Measurements from ENCODE around the gene TENM4.

Gene TENM4

GRCh38 chr11:79447038-79447786 is 6.4 kb upstream of the TENM4 start:
- DNase-seq (ENCODE audit: low spot score), result no peak

- DNase-seq (ENCODE audit: low spot score), result no peak
These were observed 4.1 kb upstream of the TENM4 start for GRCh38 chr11:79444923-79445322.

GRCh38 chr11:79441461-79441875 is 638 bp upstream of the TENM4 start:
- DNase-seq (ENCODE audit: low spot score), result peak; percentile 61

GRCh38 chr11:79439886-79440570 is 802 bp downstream of the TENM4 start:
- DNase-seq (ENCODE audit: low spot score), result peak; percentile 34

- DNase-seq (ENCODE audit: low spot score), result peak; percentile 51
These were observed 1.4 kb downstream of the TENM4 start for GRCh38 chr11:79439410-79439885.

GRCh38 chr11:79438631-79439409 is 2.0 kb downstream of the TENM4 start:
- DNase-seq (ENCODE audit: low spot score), result peak; percentile 53

- peak; percentile 74 for DNase-seq (ENCODE audit: low spot score)
These were observed 2.7 kb downstream of the TENM4 start for GRCh38 chr11:79437981-79438630.

GRCh38 chr11:79437278-79437980 is 3.4 kb downstream of the TENM4 start:
- DNase-seq (ENCODE audit: low spot score), result peak; percentile 86

GRCh38 chr11:79436919-79437277 is 3.9 kb downstream of the TENM4 start:
- no peak for DNase-seq (ENCODE audit: low spot score)

GRCh38 chr11:79434283-79434682 is 6.5 kb downstream of the TENM4 start:
- no peak for DNase-seq (ENCODE audit: low spot score)

GRCh38 chr11:79432138-79432537 is 8.7 kb downstream of the TENM4 start:
- DNase-seq (ENCODE audit: low spot score), result no peak

- peak; percentile 44 for DNase-seq (ENCODE audit: low spot score)
These were observed 9.3 kb downstream of the TENM4 start for GRCh38 chr11:79431535-79431934.

- no peak for DNase-seq (ENCODE audit: low spot score)
These were observed 10.6 kb downstream of the TENM4 start for GRCh38 chr11:79430280-79430679.

- no peak for DNase-seq (ENCODE audit: low spot score)
These were observed 12.4 kb downstream of the TENM4 start for GRCh38 chr11:79428406-79428805.

- DNase-seq (ENCODE audit: low spot score), result no peak
These were observed 13.1 kb downstream of the TENM4 start for GRCh38 chr11:79427611-79428327.

- no peak for DNase-seq (ENCODE audit: low spot score)
These were observed 13.7 kb downstream of the TENM4 start for GRCh38 chr11:79427126-79427525.

GRCh38 chr11:79425463-79425862 is 15.4 kb downstream of the TENM4 start:
- DNase-seq (ENCODE audit: low spot score), result no peak

- no peak for DNase-seq (ENCODE audit: low spot score)
These were observed 17.1 kb downstream of the TENM4 start for GRCh38 chr11:79423736-79424135.

- DNase-seq (ENCODE audit: low spot score), result no peak
These were observed 18.0 kb downstream of the TENM4 start for GRCh38 chr11:79422866-79423265.

- no peak for DNase-seq (ENCODE audit: low spot score)
These were observed 19.0 kb downstream of the TENM4 start for GRCh38 chr11:79421820-79422219.

GRCh38 chr11:79419120-79419519 is 21.7 kb downstream of the TENM4 start:
- peak; percentile 70 for DNase-seq (ENCODE audit: low spot score)

Measured in AG08396 (cell line).